ENCODE results near the gene CSNK1E.

The CSNK1E gene

GRCh38 chr22:38296372-38296771 lies 20.9 kb downstream of the CSNK1E start:
- H3K4me3 ChIP-seq (ENCODE audit: low read length): no peak overlapping the region
- H3K36me3 ChIP-seq (ENCODE audit: control insufficient read depth, low read length): peaks cover 86% of the 10 kb centered on the region
- H3K9me2 ChIP-seq (replicated peaks; ENCODE audit: control insufficient read depth, low read length): no peaks in the 10 kb centered on the region
- no peaks in the 10 kb centered on the region for H3K79me2 ChIP-seq (ENCODE audit: control insufficient read depth, low read length)
- TF ChIP-seq, protein P1, sequence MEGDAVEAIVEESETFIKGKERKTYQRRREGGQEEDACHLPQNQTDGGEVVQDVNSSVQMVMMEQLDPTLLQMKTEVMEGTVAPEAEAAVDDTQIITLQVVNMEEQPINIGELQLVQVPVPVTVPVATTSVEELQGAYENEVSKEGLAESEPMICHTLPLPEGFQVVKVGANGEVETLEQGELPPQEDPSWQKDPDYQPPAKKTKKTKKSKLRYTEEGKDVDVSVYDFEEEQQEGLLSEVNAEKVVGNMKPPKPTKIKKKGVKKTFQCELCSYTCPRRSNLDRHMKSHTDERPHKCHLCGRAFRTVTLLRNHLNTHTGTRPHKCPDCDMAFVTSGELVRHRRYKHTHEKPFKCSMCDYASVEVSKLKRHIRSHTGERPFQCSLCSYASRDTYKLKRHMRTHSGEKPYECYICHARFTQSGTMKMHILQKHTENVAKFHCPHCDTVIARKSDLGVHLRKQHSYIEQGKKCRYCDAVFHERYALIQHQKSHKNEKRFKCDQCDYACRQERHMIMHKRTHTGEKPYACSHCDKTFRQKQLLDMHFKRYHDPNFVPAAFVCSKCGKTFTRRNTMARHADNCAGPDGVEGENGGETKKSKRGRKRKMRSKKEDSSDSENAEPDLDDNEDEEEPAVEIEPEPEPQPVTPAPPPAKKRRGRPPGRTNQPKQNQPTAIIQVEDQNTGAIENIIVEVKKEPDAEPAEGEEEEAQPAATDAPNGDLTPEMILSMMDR (IDR thresholded peaks at IDR 0.05; ENCODE audit: low read depth, low read length, poor library complexity, severe bottlenecking): no peak
- no peak for TF ChIP-seq EZH2phosphoT487 (IDR thresholded peaks at IDR 0.05; ENCODE audit: borderline replicate concordance, low read length)
- no peaks in the 10 kb centered on the region for H3K27me3 ChIP-seq (ENCODE audit: control insufficient read depth, low read length)
- H3K4me2 ChIP-seq (ENCODE audit: low read length): no peak overlapping the region
- H3F3A ChIP-seq (ENCODE audit: control insufficient read depth, insufficient read depth): no peaks in the 10 kb centered on the region
- no peaks in the 10 kb centered on the region; the same call in 1 of the 2 replicates for H4K20me1 ChIP-seq (ENCODE audit: control insufficient read depth, insufficient read depth, low read depth, low read length)
- H3K9me3 ChIP-seq (ENCODE audit: control insufficient read depth, insufficient read depth, low read length): no peaks in the 10 kb centered on the region
- no peak overlapping the region for H3K27ac ChIP-seq (ENCODE audit: low read depth, low read length)
- H3K4me1 ChIP-seq (ENCODE audit: control insufficient read depth, low read length): no peaks in the 10 kb centered on the region

- Histone ChIP-seq H4K20me1 (ENCODE audit: control insufficient read depth, insufficient read depth, low read depth, low read length) (no peaks in the 10 kb centered on the region; the same call in 1 of the 2 replicates), H3K4me3 (ENCODE audit: low read length) (no peak overlapping the region), H3K27me3 (ENCODE audit: control insufficient read depth, low read length) (no peaks in the 10 kb centered on the region), H3F3A (ENCODE audit: control insufficient read depth, insufficient read depth) (no peaks in the 10 kb centered on the region), H3K4me1 (ENCODE audit: control insufficient read depth, low read length) (no peaks in the 10 kb centered on the region), H3K4me2 (ENCODE audit: low read length) (no peak overlapping the region), H3K9me3 (ENCODE audit: control insufficient read depth, insufficient read depth, low read length) (no peaks in the 10 kb centered on the region), H3K9me2 (replicated peaks; ENCODE audit: control insufficient read depth, low read length) (no peaks in the 10 kb centered on the region), H3K79me2 (ENCODE audit: control insufficient read depth, low read length) (no peaks in the 10 kb centered on the region), H3K36me3 (ENCODE audit: control insufficient read depth, low read length) (peaks cover 84% of the 10 kb centered on the region), H3K27ac (ENCODE audit: low read depth, low read length) (no peak overlapping the region)
- no peak for TF ChIP-seq EZH2phosphoT487 (IDR thresholded peaks at IDR 0.05; ENCODE audit: borderline replicate concordance, low read length)
- TF ChIP-seq, protein P1 (IDR thresholded peaks at IDR 0.05; ENCODE audit: low read depth, low read length, poor library complexity, severe bottlenecking): no peak
These were observed 21.4 kb downstream of the CSNK1E start for GRCh38 chr22:38295863-38296262.

- Histone ChIP-seq H3K9me3 (ENCODE audit: control insufficient read depth, insufficient read depth, low read length) (no peaks in the 10 kb centered on the region), H3K79me2 (ENCODE audit: control insufficient read depth, low read length) (no peaks in the 10 kb centered on the region), H3K36me3 (ENCODE audit: control insufficient read depth, low read length) (peaks cover 80% of the 10 kb centered on the region), H3F3A (ENCODE audit: control insufficient read depth, insufficient read depth) (no peaks in the 10 kb centered on the region), H4K20me1 (ENCODE audit: control insufficient read depth, insufficient read depth, low read depth, low read length) (no peaks in the 10 kb centered on the region; the same call in 1 of the 2 replicates), H3K4me1 (ENCODE audit: control insufficient read depth, low read length) (peaks cover under 1% of the 10 kb centered on the region), H3K27ac (ENCODE audit: low read depth, low read length) (no peak overlapping the region), H3K27me3 (ENCODE audit: control insufficient read depth, low read length) (no peaks in the 10 kb centered on the region), H3K9me2 (replicated peaks; ENCODE audit: control insufficient read depth, low read length) (no peaks in the 10 kb centered on the region), H3K4me3 (ENCODE audit: low read length) (no peak overlapping the region), H3K4me2 (ENCODE audit: low read length) (no peak overlapping the region)
- no peak for TF ChIP-seq EZH2phosphoT487 (IDR thresholded peaks at IDR 0.05; ENCODE audit: borderline replicate concordance, low read length)
- TF ChIP-seq, protein P1 (IDR thresholded peaks at IDR 0.05; ENCODE audit: low read depth, low read length, poor library complexity, severe bottlenecking): no peak
These were observed 21.9 kb downstream of the CSNK1E start for GRCh38 chr22:38295339-38295738.
